ENCODE results near the gene LYRM9. TPM values are rescaled to one million over a fixed set of nuclear protein-coding genes. Genes with fewer than 3 reads are reported as not detected.
"Not testable (repeated sequence)": the region's sequence is repeated elsewhere in the genome, so short reads cannot be mapped to it uniquely, and the experiment has no call there.

The LYRM9 gene
- total RNA-seq, 2 experiments from 2014 or later: 6.0 to 6.1 TPM

- Mint-ChIP-seq H3K9me3 (no peaks in the 10 kb centered on the region), H3K4me3 (no peak overlapping the region), H3K36me3 (ENCODE audit: low read depth) (no peaks in the 10 kb centered on the region), H3K4me1 (no peaks in the 10 kb centered on the region), H3K27ac (no peak overlapping the region), H3K27me3 (peaks cover 36% of the 10 kb centered on the region)
- DNase-seq: no peak
- ChIA-PET POLR2A (no interaction called here), CTCF (no interaction called here)
These were observed 6.4 kb upstream of the LYRM9 start for GRCh38 chr17:27899525-27899924.

- Mint-ChIP-seq H3K4me1 (peaks cover 7% of the 10 kb centered on the region), H3K9me3 (no peaks in the 10 kb centered on the region), H3K4me3 (no peak overlapping the region), H3K27ac (no peak overlapping the region), H3K36me3 (ENCODE audit: low read depth) (no peaks in the 10 kb centered on the region), H3K27me3 (peaks cover 36% of the 10 kb centered on the region)
- ChIA-PET CTCF (no interaction called here), POLR2A (no interaction called here)
- DNase-seq: no peak
These were observed 4.9 kb upstream of the LYRM9 start for GRCh38 chr17:27898096-27898495.

DNA sequence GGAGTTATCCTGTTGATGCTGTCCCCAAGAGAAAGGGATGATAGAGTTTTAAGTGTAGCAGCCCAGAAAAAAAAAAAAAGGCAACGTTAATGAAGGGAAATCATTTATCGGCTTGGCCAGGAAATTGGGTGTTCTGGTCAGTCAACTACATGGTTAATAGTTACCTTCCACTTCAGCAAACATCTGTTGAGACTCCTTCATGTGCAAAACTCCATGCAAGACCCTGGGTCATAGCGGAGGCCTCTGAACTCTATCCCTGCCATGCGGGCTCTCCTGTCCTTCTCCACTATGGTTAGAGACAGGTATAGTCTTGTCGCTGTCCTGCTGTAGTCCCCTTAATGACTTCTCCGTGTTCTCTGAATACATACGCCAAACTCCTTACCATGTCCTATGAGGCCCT, 3.5 kb upstream of the LYRM9 start:
- H3K36me3 Mint-ChIP-seq (ENCODE audit: low read depth): no peaks in the 10 kb centered on the region
- no peaks in the 10 kb centered on the region for H3K9me3 Mint-ChIP-seq
- peaks cover 31% of the 10 kb centered on the region for H3K27me3 Mint-ChIP-seq
- no peak for DNase-seq
- no peak overlapping the region for H3K4me3 Mint-ChIP-seq
- no peak overlapping the region for H3K27ac Mint-ChIP-seq
- CTCF ChIA-PET: no interaction called here
- H3K4me1 Mint-ChIP-seq: peaks cover 12% of the 10 kb centered on the region
- POLR2A ChIA-PET: no interaction called here

DNA sequence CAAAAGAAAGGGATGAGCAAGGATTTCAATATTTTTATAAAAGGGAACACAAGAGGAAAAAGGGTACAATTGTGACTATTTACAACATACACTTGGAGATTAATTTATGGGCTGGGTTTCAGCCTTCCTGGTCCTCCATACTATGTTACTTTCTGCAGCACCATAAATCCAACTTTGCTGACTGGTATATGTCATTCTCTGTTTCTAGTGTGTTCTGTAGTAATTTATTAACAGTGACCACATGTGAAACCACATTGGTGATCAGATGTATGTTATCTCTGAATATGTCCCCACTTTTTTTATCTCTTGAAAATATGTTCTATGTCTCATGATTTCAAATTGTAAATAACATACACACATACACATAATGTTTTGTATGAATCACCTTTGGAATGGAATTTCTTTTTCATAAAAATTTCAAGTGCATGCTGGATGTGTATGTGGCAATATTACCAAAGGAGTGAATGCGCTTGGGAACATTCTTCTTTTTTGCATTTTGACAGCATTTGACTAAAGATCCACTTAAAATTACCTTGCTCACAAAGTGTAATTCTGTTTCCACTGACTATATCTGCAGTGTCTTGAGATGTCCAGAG, 2.9 kb upstream of the LYRM9 start:
- Mint-ChIP-seq H3K27me3 (peaks cover 31% of the 10 kb centered on the region), H3K4me1 (peaks cover 12% of the 10 kb centered on the region), H3K4me3 (no peak overlapping the region), H3K27ac (no peak overlapping the region), H3K36me3 (ENCODE audit: low read depth) (no peaks in the 10 kb centered on the region), H3K9me3 (no peaks in the 10 kb centered on the region)
- ChIA-PET POLR2A (no interaction called here), CTCF (no interaction called here)
- no peak for DNase-seq

DNA sequence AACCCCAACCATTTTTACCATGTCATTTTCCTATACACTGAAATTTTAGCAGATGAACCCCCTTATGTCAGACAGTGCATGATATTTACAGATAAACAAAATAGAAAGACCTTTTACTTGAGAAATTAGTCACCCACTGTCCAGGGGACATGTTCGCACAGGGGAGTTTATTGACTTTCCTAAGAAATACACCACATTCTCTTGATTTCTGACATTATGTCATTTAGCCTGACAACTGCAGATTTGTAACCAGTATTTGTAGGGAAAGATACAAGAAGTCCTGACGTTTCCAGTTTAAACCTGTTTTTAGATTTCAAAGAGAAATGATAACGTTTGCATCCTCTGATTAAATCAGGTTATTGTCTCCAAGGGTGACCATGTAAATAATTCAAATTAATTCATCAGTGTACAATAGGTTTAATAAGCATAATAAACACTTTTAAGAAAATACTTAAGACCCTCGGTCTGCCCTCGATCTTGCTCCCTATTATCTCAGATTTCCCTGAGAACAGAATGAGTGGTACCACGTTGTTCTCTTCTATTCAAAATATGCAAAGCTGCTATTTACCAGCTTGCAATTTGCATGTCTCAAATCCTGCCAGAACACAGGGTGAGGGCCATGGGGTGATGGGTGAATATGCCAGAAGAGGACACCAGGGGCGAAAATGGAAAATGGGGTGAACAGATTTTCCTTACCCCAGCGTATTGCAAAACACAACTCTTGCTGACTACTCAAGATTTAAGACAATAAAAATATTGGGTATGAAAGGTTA, 2.1 kb upstream of the LYRM9 start:
- DNase-seq: no peak
- no peaks in the 10 kb centered on the region for H3K9me3 Mint-ChIP-seq
- CTCF ChIA-PET: interaction anchor here (0.6 to 7.1 kb wide), 5 partner anchors 14 to 135 kb away, joined by 3 to 184 read pairs (median 12); partner anchors contain the start of gene NOS2
- H3K27ac Mint-ChIP-seq: no peak overlapping the region
- H3K27me3 Mint-ChIP-seq: peaks cover 31% of the 10 kb centered on the region
- H3K4me3 Mint-ChIP-seq: no peak overlapping the region
- no peaks in the 10 kb centered on the region for H3K36me3 Mint-ChIP-seq (ENCODE audit: low read depth)
- POLR2A ChIA-PET: interaction anchor here (4.3 kb wide), 1 partner anchor 87 kb away, joined by 67 read pairs; no protein-coding TSS in a partner anchor
- H3K4me1 Mint-ChIP-seq: peaks cover 12% of the 10 kb centered on the region

DNA sequence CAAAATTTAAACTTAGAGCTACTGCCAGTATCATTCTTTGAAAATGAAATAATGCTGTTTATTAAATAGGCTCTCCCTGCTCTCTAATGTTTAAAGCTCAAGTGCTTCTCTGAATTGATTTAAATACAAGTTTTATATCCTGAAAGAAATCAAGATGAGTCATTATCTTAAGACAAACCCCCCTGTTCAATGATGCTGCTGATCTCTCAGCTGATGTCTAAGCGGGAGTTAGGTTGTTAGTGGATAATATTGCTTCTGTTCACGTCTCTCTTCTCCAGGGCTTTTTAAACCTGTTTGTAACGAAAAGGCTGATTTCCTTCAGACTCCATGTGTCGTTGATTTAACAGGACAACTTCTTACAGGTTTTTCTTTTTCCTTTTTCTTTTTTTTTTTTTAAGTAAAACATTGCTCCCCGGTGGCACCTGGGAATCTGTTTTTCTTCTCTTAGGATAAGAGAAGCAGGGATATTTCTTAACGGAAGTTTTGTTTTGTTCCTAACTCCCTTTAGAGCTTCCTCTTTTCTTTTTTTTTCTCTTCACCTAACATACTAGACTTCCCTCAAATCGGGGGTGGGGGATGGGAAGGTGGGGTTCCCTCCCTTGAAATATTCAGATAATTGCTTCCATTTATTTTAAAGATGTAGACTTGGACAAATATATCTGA, 807 bp upstream of the LYRM9 start:
- Mint-ChIP-seq H3K36me3 (ENCODE audit: low read depth) (no peaks in the 10 kb centered on the region), H3K27me3 (peaks cover 28% of the 10 kb centered on the region), H3K4me1 (peaks cover 13% of the 10 kb centered on the region), H3K9me3 (no peaks in the 10 kb centered on the region), H3K27ac (no peak overlapping the region), H3K4me3 (peak overlapping the region; percentile 78)
- POLR2A ChIA-PET: interaction anchor here (1.1 to 4.3 kb wide), 5 partner anchors 10 to 149 kb away, joined by 3 to 67 read pairs (median 12); partner anchors contain the start of gene NLK
- DNase-seq: no peak
- CTCF ChIA-PET: interaction anchor here (0.6 to 7.1 kb wide), 22 partner anchors 9 to 1126 kb away, joined by 3 to 184 read pairs (median 4); partner anchors contain the start of genes NOS2 and TNFAIP1

GRCh38 chr17:27892542-27892865, 661 bp downstream of the LYRM9 start:
- Mint-ChIP-seq H3K27me3 (peaks cover 26% of the 10 kb centered on the region), H3K27ac (peak overlapping the region; percentile 18), H3K4me1 (peaks cover 18% of the 10 kb centered on the region), H3K9me3 (no peaks in the 10 kb centered on the region), H3K4me3 (peak overlapping the region; percentile 78), H3K36me3 (ENCODE audit: low read depth) (no peaks in the 10 kb centered on the region)
- ChIA-PET CTCF (interaction anchor here (0.6 to 7.1 kb wide), 11 partner anchors 8 to 385 kb away, joined by 3 to 184 read pairs (median 11); partner anchors contain the start of gene NOS2), POLR2A (interaction anchor here (1.8 to 4.3 kb wide), 4 partner anchors 9 to 149 kb away, joined by 6 to 67 read pairs (median 16); no protein-coding TSS in a partner anchor)
- DNase-seq: no peak

DNA sequence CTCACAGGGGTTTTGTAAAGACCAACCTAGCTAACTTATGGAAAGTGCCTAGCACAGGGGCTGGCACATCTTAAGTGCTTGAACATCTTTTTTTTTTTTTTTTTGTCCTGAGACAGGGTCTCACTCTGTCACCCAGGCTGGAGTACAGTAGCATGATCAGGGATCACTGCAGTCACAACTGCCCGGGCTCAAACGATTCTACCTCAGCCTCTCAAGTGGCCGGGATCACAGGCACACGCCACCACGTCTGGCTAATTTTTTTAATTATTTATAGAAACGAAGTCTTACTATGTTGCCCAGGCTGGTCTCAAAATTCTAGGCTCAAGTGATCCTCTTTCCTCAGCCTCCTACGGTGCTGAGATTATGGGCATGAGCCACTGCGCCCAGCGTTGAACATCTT, 1.3 kb downstream of the LYRM9 start:
- Mint-ChIP-seq H3K4me3 (no peak overlapping the region), H3K27me3 (peaks cover 23% of the 10 kb centered on the region), H3K4me1 (peaks cover 18% of the 10 kb centered on the region), H3K36me3 (ENCODE audit: low read depth) (no peaks in the 10 kb centered on the region), H3K9me3 (no peaks in the 10 kb centered on the region), H3K27ac (no peak overlapping the region)
- ChIA-PET POLR2A (interaction anchor here (1.8 to 4.3 kb wide), 3 partner anchors 8 to 84 kb away, joined by 12 to 67 read pairs (median 21); no protein-coding TSS in a partner anchor), CTCF (interaction anchor here (0.7 to 7.1 kb wide), 4 partner anchors 11 to 88 kb away, joined by 3 to 184 read pairs (median 31); no protein-coding TSS in a partner anchor)
- DNase-seq: no peak

DNA sequence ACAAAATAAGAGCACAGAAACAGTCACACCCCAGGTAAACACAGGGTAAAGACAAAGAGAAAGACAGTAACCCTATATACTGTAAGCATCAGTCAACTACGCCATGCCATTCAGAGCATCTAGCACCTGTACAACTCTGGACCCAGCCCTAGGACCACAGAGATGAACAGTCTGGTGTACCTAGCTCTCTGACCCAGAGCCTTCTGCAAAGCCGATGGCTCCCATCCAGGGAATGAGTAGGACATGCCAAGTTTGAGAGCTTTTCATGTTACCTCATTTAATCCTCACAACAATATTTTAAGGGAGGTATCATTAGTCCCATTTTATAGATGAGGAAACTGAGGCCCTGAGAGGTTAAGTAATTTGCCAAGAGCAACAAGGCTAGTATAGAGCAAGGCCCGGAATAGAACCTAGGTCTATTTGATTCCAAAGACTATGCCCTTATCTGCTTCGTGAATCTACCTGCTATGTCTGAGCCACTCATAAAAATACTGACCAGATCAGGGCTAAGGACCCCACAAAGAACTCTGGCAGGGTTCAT, 3.4 kb downstream of the LYRM9 start:
- POLR2A ChIA-PET: no interaction called here
- no peak overlapping the region for H3K4me3 Mint-ChIP-seq
- H3K27me3 Mint-ChIP-seq: peaks cover 8% of the 10 kb centered on the region
- H3K36me3 Mint-ChIP-seq (ENCODE audit: low read depth): no peaks in the 10 kb centered on the region
- H3K27ac Mint-ChIP-seq: no peak overlapping the region
- no peaks in the 10 kb centered on the region for H3K9me3 Mint-ChIP-seq
- no peak for DNase-seq
- CTCF ChIA-PET: interaction anchor here (1.0 to 7.1 kb wide), 3 partner anchors 12 to 361 kb away, joined by 3 to 184 read pairs (median 3); no protein-coding TSS in a partner anchor
- peaks cover 29% of the 10 kb centered on the region for H3K4me1 Mint-ChIP-seq

DNA sequence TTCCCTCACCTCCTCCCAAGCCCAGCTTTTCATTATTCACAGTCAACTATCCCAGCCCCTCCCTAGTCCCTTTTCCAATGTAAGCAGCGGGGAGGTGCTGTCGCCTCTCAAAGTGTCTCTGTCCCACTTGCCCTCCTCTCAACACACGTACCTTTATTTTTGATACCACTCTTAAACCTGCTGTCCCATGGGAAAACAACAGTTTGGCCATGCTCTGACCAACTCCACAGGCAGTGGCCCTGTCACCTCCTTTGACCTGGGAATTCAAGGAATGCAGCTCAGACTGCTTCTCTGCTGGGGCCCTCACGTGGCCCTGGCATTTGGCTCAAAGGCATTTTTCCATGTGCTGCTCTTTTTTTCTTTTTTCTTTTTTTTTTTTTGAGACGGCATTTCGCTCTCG, 4.2 kb downstream of the LYRM9 start:
- H3K4me3 Mint-ChIP-seq: no peak overlapping the region
- POLR2A ChIA-PET: no interaction called here
- H3K36me3 Mint-ChIP-seq (ENCODE audit: low read depth): no peaks in the 10 kb centered on the region
- no peak for DNase-seq
- no peak overlapping the region for H3K27ac Mint-ChIP-seq
- peaks cover 29% of the 10 kb centered on the region for H3K4me1 Mint-ChIP-seq
- peaks cover 2% of the 10 kb centered on the region for H3K27me3 Mint-ChIP-seq
- CTCF ChIA-PET: interaction anchor here (7.1 kb wide), 1 partner anchor 81 kb away, joined by 184 read pairs; no protein-coding TSS in a partner anchor
- no peaks in the 10 kb centered on the region for H3K9me3 Mint-ChIP-seq

GRCh38 chr17:27888067-27888466, 5.1 kb downstream of the LYRM9 start:
- H3K4me3 Mint-ChIP-seq: no peak overlapping the region
- CTCF ChIA-PET: interaction anchor here (7.1 kb wide), 1 partner anchor 80 kb away, joined by 184 read pairs; no protein-coding TSS in a partner anchor
- no peaks in the 10 kb centered on the region for H3K9me3 Mint-ChIP-seq
- H3K27me3 Mint-ChIP-seq: no peaks in the 10 kb centered on the region
- H3K36me3 Mint-ChIP-seq (ENCODE audit: low read depth): no peaks in the 10 kb centered on the region
- POLR2A ChIA-PET: no interaction called here
- no peak overlapping the region for H3K27ac Mint-ChIP-seq
- H3K4me1 Mint-ChIP-seq: peaks cover 22% of the 10 kb centered on the region
- no peak for DNase-seq

DNA sequence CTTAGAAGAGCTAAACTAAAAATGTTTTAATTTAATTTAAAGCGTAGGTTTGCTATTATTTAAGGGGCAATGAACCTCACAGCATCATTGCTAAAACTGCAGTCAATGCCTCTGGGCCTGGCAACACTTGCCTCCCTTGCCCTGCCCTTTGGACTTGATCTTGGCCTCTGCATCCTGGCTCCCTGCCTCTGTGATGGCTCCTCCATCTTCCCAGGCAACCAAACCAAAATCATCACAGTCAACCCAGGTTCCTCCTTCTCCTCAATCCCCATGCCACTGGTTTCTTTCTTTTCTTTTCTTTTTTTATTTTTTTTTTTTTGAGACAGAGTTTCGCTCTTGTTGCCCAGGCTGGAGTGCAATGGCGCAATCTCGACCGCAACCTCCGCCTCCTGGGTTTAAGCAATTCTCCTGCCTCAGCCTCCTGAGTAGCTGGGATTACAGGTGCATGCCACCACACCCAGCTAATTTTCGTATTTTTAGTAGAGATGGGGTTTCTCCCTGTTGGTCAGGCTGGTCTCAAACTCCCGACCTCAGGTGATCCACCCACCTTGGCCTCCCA, 6.7 kb downstream of the LYRM9 start:
- H3K27ac Mint-ChIP-seq; H3K27me3 Mint-ChIP-seq; H3K4me3 Mint-ChIP-seq; DNase-seq; H3K9me3 Mint-ChIP-seq; H3K36me3 Mint-ChIP-seq (ENCODE audit: low read depth): not testable (repeated sequence)
- peaks cover 17% of the 10 kb centered on the region for H3K4me1 Mint-ChIP-seq
- ChIA-PET POLR2A (interaction anchor here (1.6 kb wide), 1 partner anchor 78 kb away, joined by 4 read pairs; no protein-coding TSS in a partner anchor), CTCF (interaction anchor here (10.9 kb wide), 1 partner anchor 81 kb away, joined by 383 read pairs; the partner anchor contains the start of gene NOS2)

Data from activated CD4-positive, alpha-beta memory T cell treated with anti-CD3 and anti-CD28 coated beads, Interleukin-2, amount 10 ng/mL, durations not matched to agents 7 days and 5 days (primary cell).